NB4 (cell line): ENCODE results near the gene PDZD2.

Experiments
- DNase-seq: peaks from one replicate; pipeline ENCODE4 v3.0.0; 2010; ENCODE audit warnings: low read depth
- H3K4me3 ChIP-seq: one replicate; pipeline ENCODE4 v1.5.1; 2011; ENCODE audit warnings: mild to moderate bottlenecking, low read depth, low read length, moderate library complexity
- MAX ChIP-seq: IDR thresholded peaks from 2 replicates; pipeline ENCODE4 v1.6.1; 2011; ENCODE audit warnings: low read depth, low read length
- MYC ChIP-seq: IDR thresholded peaks from 2 replicates; pipeline ENCODE4 v1.6.1; 2011; ENCODE audit warnings: low read depth, low read length
- POLR2A ChIP-seq: IDR thresholded peaks from 2 replicates; pipeline ENCODE4 v1.6.1; 2011; ENCODE audit warnings: mild to moderate bottlenecking; ENCODE audit not compliant: insufficient read length; ENCODE audit errors: extremely low read depth
- TF ChIP-seq, protein P1 (sequence below): IDR thresholded peaks from one replicate; pipeline ENCODE4 v1.5.1; 2012; ENCODE audit warnings: low read depth, low read length

The PDZD2 gene

GRCh38 chr5:32068561-32068960 is 429.6 kb downstream of the PDZD2 start:
- no peak overlapping the region for H3K4me3 ChIP-seq
- no peak for DNase-seq
- TF ChIP-seq POLR2A (no peak), MYC (no peak)
- TF ChIP-seq, protein P1, sequence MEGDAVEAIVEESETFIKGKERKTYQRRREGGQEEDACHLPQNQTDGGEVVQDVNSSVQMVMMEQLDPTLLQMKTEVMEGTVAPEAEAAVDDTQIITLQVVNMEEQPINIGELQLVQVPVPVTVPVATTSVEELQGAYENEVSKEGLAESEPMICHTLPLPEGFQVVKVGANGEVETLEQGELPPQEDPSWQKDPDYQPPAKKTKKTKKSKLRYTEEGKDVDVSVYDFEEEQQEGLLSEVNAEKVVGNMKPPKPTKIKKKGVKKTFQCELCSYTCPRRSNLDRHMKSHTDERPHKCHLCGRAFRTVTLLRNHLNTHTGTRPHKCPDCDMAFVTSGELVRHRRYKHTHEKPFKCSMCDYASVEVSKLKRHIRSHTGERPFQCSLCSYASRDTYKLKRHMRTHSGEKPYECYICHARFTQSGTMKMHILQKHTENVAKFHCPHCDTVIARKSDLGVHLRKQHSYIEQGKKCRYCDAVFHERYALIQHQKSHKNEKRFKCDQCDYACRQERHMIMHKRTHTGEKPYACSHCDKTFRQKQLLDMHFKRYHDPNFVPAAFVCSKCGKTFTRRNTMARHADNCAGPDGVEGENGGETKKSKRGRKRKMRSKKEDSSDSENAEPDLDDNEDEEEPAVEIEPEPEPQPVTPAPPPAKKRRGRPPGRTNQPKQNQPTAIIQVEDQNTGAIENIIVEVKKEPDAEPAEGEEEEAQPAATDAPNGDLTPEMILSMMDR, result no peak

DNA sequence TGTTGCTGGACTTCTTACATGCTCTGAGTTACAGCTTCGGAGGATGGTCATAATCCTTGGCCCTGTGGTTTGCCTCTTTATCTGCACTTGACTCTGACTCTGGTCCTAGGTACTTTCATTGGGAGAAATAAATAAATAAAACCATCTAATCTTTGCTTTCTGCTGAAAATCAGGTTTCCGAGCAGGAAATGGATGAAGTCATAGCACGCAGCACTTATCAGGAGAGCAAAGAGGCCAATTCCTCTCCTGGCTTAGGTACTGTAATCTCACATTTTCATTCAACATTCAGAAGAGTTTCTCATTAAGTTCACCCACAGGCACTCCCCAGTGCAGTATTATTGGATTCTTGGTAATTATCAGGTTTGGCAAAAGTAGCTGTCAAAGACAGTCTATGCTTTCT is 430.5 kb downstream of the PDZD2 start:
- no peak for TF ChIP-seq MYC
- no peak for TF ChIP-seq POLR2A
- TF ChIP-seq, protein P1, result no peak
- no peak for TF ChIP-seq MAX
- no peak for DNase-seq
- H3K4me3 ChIP-seq, result no peak overlapping the region

- H3K4me3 ChIP-seq, result no peak overlapping the region
- TF ChIP-seq, protein P1, result no peak
- no peak for TF ChIP-seq POLR2A
- no peak for DNase-seq
Measured at GRCh38 chr5:32071351-32071944, 432.5 kb downstream of the PDZD2 start.

GRCh38 chr5:32072054-32072453 is 433.1 kb downstream of the PDZD2 start:
- TF ChIP-seq MAX (no peak), POLR2A (no peak), MYC (no peak)
- TF ChIP-seq, protein P1, result no peak
- no peak for DNase-seq
- H3K4me3 ChIP-seq, result no peak overlapping the region

DNA sequence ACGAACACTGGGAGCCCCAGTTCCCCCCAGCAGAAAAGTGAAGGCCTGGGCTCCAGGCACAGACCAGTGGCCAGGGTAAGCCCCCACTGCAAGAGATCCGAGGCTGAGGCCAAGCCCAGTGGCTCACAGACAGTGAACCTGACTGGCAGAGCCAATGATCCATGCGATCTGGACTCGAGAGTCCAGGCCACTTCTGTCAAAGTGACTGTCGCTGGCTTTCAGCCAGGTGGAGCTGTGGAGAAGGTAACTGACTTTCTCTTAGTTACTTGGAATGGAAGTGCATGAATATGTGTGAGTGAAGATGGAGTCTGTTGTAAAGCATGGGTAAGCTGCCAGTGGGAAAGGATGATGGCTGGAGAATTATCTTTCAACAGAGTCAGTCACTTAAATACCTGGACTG is 435.5 kb downstream of the PDZD2 start:
- TF ChIP-seq, protein P1, result no peak
- TF ChIP-seq POLR2A, result no peak
- no peak for TF ChIP-seq MAX
- no peak for TF ChIP-seq MYC
- H3K4me3 ChIP-seq, result no peak overlapping the region
- no peak for DNase-seq
